Islet precursor cell (in vitro differentiated cells): ENCODE results near the gene ATF1.
"Not testable (repeated sequence)": the region's sequence is repeated elsewhere in the genome, so short reads cannot be mapped to it uniquely, and the experiment has no call there.

Experiments used
- DNase-seq: peaks from one replicate; pipeline ENCODE4 v3.0.0-alpha.2; 2018

The ATF1 gene

GRCh38 chr12:50868881-50869280 is 105.0 kb downstream of the ATF1 start:
- DNase-seq: not testable (repeated sequence)
